Astrocyte (in vitro differentiated cells and primary cell): ENCODE data around the gene FGGY. TPM values are rescaled to one million over a fixed set of nuclear protein-coding genes. Genes with fewer than 3 reads are reported as not detected.

Experiments
- DNase-seq: peaks from one replicate; pipeline ENCODE4 v3.0.0-alpha.2; 2010; ENCODE audit warnings: low read depth
- FAIRE-seq: peaks from 2 replicates; lab custom pipeline; 2011; peaks lifted over from hg19 to GRCh38; lab: Jason Lieb, UNC
- H2AFZ ChIP-seq: 2 replicates; pipeline ENCODE4 v1.6.0; 2012; ENCODE audit warnings: low read depth, low read length, inconsistent platforms
- H3K27ac ChIP-seq: 2 replicates; pipeline ENCODE4 v1.5.1; 2011; ENCODE audit warnings: low read depth, low read length, inconsistent platforms
- H3K27me3 ChIP-seq: 2 replicates; pipeline ENCODE4 v1.6.0; 2011; ENCODE audit warnings: low read length, inconsistent platforms; ENCODE audit not compliant: insufficient read depth
- H3K36me3 ChIP-seq: 2 replicates; pipeline ENCODE4 v1.5.1; 2011; ENCODE audit warnings: low read length, inconsistent platforms; ENCODE audit not compliant: insufficient read depth
- H3K4me1 ChIP-seq: 2 replicates; pipeline ENCODE4 v1.5.1; 2011; ENCODE audit warnings: low read length, inconsistent platforms; ENCODE audit not compliant: insufficient read depth
- H3K4me2 ChIP-seq: 2 replicates; pipeline ENCODE4 v1.6.0; 2012; ENCODE audit warnings: low read length, inconsistent platforms
- H3K4me3 ChIP-seq: 2 replicates; pipeline ENCODE4 v1.5.1; 2011; ENCODE audit warnings: low read depth, mild to moderate bottlenecking, low read length, inconsistent platforms; ENCODE audit not compliant: insufficient read depth
- H3K79me2 ChIP-seq: 2 replicates; pipeline ENCODE4 v1.6.0; 2012; ENCODE audit warnings: mild to moderate bottlenecking, low read length, inconsistent platforms; ENCODE audit not compliant: insufficient read depth
- H3K9ac ChIP-seq: 2 replicates; pipeline ENCODE4 v1.6.0; 2012; ENCODE audit warnings: mild to moderate bottlenecking, low read length, inconsistent platforms
- H3K9me3 ChIP-seq: 2 replicates; pipeline ENCODE4 v1.5.1; 2012; ENCODE audit warnings: low read depth, mild to moderate bottlenecking, low read length, inconsistent platforms; ENCODE audit not compliant: insufficient read depth
- H4K20me1 ChIP-seq: 2 replicates; pipeline ENCODE4 v1.6.0; 2012; ENCODE audit warnings: low read length, inconsistent platforms; ENCODE audit not compliant: insufficient read depth
- H3K27ac Mint-ChIP-seq: one replicate; pipeline ENCODE4 v1.8.0; 2021; ENCODE audit warnings: mild to moderate bottlenecking, mixed read lengths; ENCODE audit not compliant: unreplicated experiment
- H3K27me3 Mint-ChIP-seq: one replicate; pipeline ENCODE4 v1.8.0; 2021; ENCODE audit warnings: low read depth, mixed read lengths; ENCODE audit not compliant: unreplicated experiment
- H3K36me3 Mint-ChIP-seq: one replicate; pipeline ENCODE4 v1.8.0; 2021; ENCODE audit warnings: low read depth, mixed read lengths; ENCODE audit not compliant: unreplicated experiment
- H3K4me1 Mint-ChIP-seq: one replicate; pipeline ENCODE4 v1.8.0; 2021; ENCODE audit warnings: low read depth, mixed read lengths; ENCODE audit not compliant: unreplicated experiment
- H3K4me3 Mint-ChIP-seq: one replicate; pipeline ENCODE4 v1.8.0; 2021; ENCODE audit warnings: mild to moderate bottlenecking, moderate library complexity, mixed read lengths; ENCODE audit not compliant: unreplicated experiment
- H3K9me3 Mint-ChIP-seq: one replicate; pipeline ENCODE4 v1.8.0; 2021; ENCODE audit warnings: mild to moderate bottlenecking, mixed read lengths; ENCODE audit not compliant: unreplicated experiment
- CTCF ChIP-seq: IDR thresholded peaks from 2 replicates; pipeline ENCODE4 v1.5.1; 2011; ENCODE audit warnings: low read depth, mild to moderate bottlenecking, inconsistent platforms, low read length, moderate library complexity; ENCODE audit not compliant: insufficient read depth
- EZH2 ChIP-seq: IDR thresholded peaks from 2 replicates; pipeline ENCODE4 v1.6.1; 2012; ENCODE audit warnings: mild to moderate bottlenecking, low read length, inconsistent platforms; ENCODE audit not compliant: insufficient read depth
- total RNA-seq: library from RNA; stranded (reverse); gene quantifications from 2 replicates; pipeline ENCODE4 v1.2.1, GENCODE V29; 2021

Gene FGGY
- total RNA-seq, 1 donor from 2014 or later = 6.8 TPM

- H3K4me2 ChIP-seq = no peak overlapping the region
- H3K36me3 Mint-ChIP-seq = no peaks in the 10 kb centered on the region
- no peaks in the 10 kb centered on the region for H3K36me3 ChIP-seq
- no peak overlapping the region for H2AFZ ChIP-seq
- TF ChIP-seq EZH2 (no peak), CTCF (no peak)
- H3K79me2 ChIP-seq = no peaks in the 10 kb centered on the region
- no peaks in the 10 kb centered on the region for H3K4me1 Mint-ChIP-seq
- no peak overlapping the region for H3K27ac ChIP-seq
- H3K27me3 Mint-ChIP-seq = no peaks in the 10 kb centered on the region
- no peak overlapping the region for H3K9ac ChIP-seq
- peaks cover 3% of the 10 kb centered on the region for H3K4me1 ChIP-seq
- FAIRE-seq (no peak), DNase-seq (no peak)
- H3K9me3 Mint-ChIP-seq = no peaks in the 10 kb centered on the region
- no peak overlapping the region for H3K4me3 ChIP-seq
- H3K27ac Mint-ChIP-seq = no peak overlapping the region
- H3K9me3 ChIP-seq = no peaks in the 10 kb centered on the region
- H3K27me3 ChIP-seq = no peaks in the 10 kb centered on the region
- no peaks in the 10 kb centered on the region for H4K20me1 ChIP-seq
- no peak overlapping the region for H3K4me3 Mint-ChIP-seq
Observed at GRCh38 chr1:59779949-59780348, 483.1 kb downstream of the FGGY start.

GRCh38 chr1:59788825-59789224 is 491.9 kb downstream of the FGGY start:
- peaks cover 2% of the 10 kb centered on the region for H3K36me3 Mint-ChIP-seq
- Histone ChIP-seq H3K79me2 (no peaks in the 10 kb centered on the region), H3K27me3 (no peaks in the 10 kb centered on the region), H3K4me1 (no peaks in the 10 kb centered on the region), H2AFZ (no peak overlapping the region), H4K20me1 (no peaks in the 10 kb centered on the region), H3K9ac (no peak overlapping the region), H3K27ac (no peak overlapping the region), H3K36me3 (no peaks in the 10 kb centered on the region), H3K4me3 (no peak overlapping the region), H3K9me3 (no peaks in the 10 kb centered on the region), H3K4me2 (no peak overlapping the region)
- FAIRE-seq (no peak), DNase-seq (no peak)
- H3K27ac Mint-ChIP-seq = no peak overlapping the region
- H3K9me3 Mint-ChIP-seq = peaks cover 6% of the 10 kb centered on the region
- no peaks in the 10 kb centered on the region for H3K4me1 Mint-ChIP-seq
- no peak overlapping the region for H3K4me3 Mint-ChIP-seq
- H3K27me3 Mint-ChIP-seq = no peaks in the 10 kb centered on the region
- TF ChIP-seq CTCF (no peak), EZH2 (no peak)

- Histone ChIP-seq H4K20me1 (no peaks in the 10 kb centered on the region), H3K4me2 (no peak overlapping the region), H3K27me3 (no peaks in the 10 kb centered on the region), H3K36me3 (no peaks in the 10 kb centered on the region), H3K79me2 (no peaks in the 10 kb centered on the region), H3K27ac (no peak overlapping the region), H3K9me3 (no peaks in the 10 kb centered on the region), H2AFZ (no peak overlapping the region), H3K9ac (no peak overlapping the region), H3K4me3 (no peak overlapping the region), H3K4me1 (no peaks in the 10 kb centered on the region)
- H3K4me1 Mint-ChIP-seq = no peaks in the 10 kb centered on the region
- no peaks in the 10 kb centered on the region for H3K27me3 Mint-ChIP-seq
- no peak overlapping the region for H3K27ac Mint-ChIP-seq
- no peak for TF ChIP-seq CTCF
- TF ChIP-seq EZH2 = no peak
- no peak for DNase-seq
- FAIRE-seq = no peak
- H3K4me3 Mint-ChIP-seq = no peak overlapping the region
- H3K36me3 Mint-ChIP-seq = peaks cover 1% of the 10 kb centered on the region
- no peaks in the 10 kb centered on the region for H3K9me3 Mint-ChIP-seq
Observed at GRCh38 chr1:59798600-59798999, 501.7 kb downstream of the FGGY start.
